Calu3 (cell line): Measurements from ENCODE around the gene PKM. TPM values are rescaled to one million over a fixed set of nuclear protein-coding genes. Genes with fewer than 3 reads are reported as not detected.

Experiments
- BruUV-seq: library from RNA; stranded (reverse); fragments of 400-500 nt; replicated peaks from 2 replicates; lab custom pipeline; 2021; lab: Mats Ljungman, UMichigan
- CTCF ChIA-PET: fragments of 300-600 bp; sonication (Branson Sonifier 250); formaldehyde crosslinking; loops from one replicate; lab custom pipeline; 2022; ENCODE audit warnings: antibody characterized with exemption; lab: Charles Lee
- DNase-seq: peaks from one replicate; pipeline ENCODE4 v3.0.0; 2022
- H3K27ac Mint-ChIP-seq: one replicate; pipeline ENCODE4 v1.8.0; 2022; ENCODE audit warnings: mixed read lengths; ENCODE audit not compliant: unreplicated experiment
- H3K27me3 Mint-ChIP-seq: one replicate; pipeline ENCODE4 v1.8.0; 2022; ENCODE audit warnings: mixed read lengths; ENCODE audit not compliant: unreplicated experiment
- H3K36me3 Mint-ChIP-seq: one replicate; pipeline ENCODE4 v1.8.0; 2022; ENCODE audit warnings: mild to moderate bottlenecking, moderate library complexity, mixed read lengths; ENCODE audit not compliant: insufficient read depth, unreplicated experiment
- H3K4me1 Mint-ChIP-seq: one replicate; pipeline ENCODE4 v1.8.0; 2022; ENCODE audit warnings: mild to moderate bottlenecking, low read depth, mixed read lengths; ENCODE audit not compliant: unreplicated experiment
- H3K4me3 Mint-ChIP-seq: one replicate; pipeline ENCODE4 v1.8.0; 2022; ENCODE audit warnings: mild to moderate bottlenecking, low read depth, moderate library complexity, mixed read lengths; ENCODE audit not compliant: unreplicated experiment
- H3K9me3 Mint-ChIP-seq: one replicate; pipeline ENCODE4 v1.8.0; 2022; ENCODE audit warnings: low read depth, mixed read lengths; ENCODE audit not compliant: unreplicated experiment
- intact Hi-C: fragments of 100-400 bp; cut with micrococcal nuclease; formaldehyde crosslinking; loops from one replicate; pipeline ENCODE4 v1.10.0; 2022; ENCODE audit not compliant: unreplicated experiment
- total RNA-seq: library from RNA; stranded (reverse); gene quantifications from 2 replicates; pipeline ENCODE4 v1.2.3, GENCODE V29; 2022
- TF ChIP-seq, protein P1 (sequence below): fragments of 200-600 bp; IDR thresholded peaks from one replicate; pipeline ENCODE4 v1.8.0; 2022; ENCODE audit warnings: antibody characterized with exemption; ENCODE audit not compliant: unreplicated experiment

Gene PKM
- total RNA-seq, 1 experiment from 2014 or later, result 1,922 TPM

DNA sequence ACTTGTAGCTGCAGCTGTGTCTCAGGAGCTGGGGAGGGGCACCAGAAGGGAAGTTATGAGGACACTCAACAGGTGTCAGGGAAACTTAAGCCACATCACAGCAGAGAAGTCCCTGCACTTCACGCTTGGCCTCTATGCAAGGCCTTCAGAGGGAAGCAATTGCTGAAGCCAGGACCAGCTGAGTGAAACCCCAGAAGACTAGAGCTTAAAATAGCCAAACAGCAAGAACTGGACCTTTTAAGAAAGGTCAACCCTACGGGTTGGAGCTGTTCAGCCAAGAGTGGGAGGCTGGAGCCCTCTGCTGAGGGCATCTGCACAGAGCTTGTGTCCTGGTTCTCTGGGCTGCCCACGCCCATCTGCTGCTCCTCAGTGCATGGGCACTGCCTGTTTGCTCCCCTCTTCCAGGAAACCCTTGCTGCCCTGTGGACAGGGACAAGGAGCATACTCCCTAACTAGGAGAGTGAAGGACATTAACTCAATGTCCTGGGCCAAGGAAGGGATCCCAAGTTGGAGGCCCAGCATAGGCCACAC, 29.5 kb downstream of the PKM start:
- Mint-ChIP-seq H3K9me3 (no peaks in the 10 kb centered on the region), H3K4me1 (peaks cover 45% of the 10 kb centered on the region), H3K4me3 (no peak overlapping the region), H3K27me3 (no peaks in the 10 kb centered on the region), H3K27ac (peak overlapping the region; percentile 39), H3K36me3 (peaks cover 93% of the 10 kb centered on the region)
- TF ChIP-seq, protein P1, sequence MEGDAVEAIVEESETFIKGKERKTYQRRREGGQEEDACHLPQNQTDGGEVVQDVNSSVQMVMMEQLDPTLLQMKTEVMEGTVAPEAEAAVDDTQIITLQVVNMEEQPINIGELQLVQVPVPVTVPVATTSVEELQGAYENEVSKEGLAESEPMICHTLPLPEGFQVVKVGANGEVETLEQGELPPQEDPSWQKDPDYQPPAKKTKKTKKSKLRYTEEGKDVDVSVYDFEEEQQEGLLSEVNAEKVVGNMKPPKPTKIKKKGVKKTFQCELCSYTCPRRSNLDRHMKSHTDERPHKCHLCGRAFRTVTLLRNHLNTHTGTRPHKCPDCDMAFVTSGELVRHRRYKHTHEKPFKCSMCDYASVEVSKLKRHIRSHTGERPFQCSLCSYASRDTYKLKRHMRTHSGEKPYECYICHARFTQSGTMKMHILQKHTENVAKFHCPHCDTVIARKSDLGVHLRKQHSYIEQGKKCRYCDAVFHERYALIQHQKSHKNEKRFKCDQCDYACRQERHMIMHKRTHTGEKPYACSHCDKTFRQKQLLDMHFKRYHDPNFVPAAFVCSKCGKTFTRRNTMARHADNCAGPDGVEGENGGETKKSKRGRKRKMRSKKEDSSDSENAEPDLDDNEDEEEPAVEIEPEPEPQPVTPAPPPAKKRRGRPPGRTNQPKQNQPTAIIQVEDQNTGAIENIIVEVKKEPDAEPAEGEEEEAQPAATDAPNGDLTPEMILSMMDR, result no peak
- no TSS peak for BruUV-seq
- CTCF ChIA-PET, result interaction anchor here (0.7 kb wide), 1 partner anchor 9 kb away, joined by 3 read pairs; no protein-coding TSS in a partner anchor
- intact Hi-C loops, result no loop called here
- no peak for DNase-seq

DNA sequence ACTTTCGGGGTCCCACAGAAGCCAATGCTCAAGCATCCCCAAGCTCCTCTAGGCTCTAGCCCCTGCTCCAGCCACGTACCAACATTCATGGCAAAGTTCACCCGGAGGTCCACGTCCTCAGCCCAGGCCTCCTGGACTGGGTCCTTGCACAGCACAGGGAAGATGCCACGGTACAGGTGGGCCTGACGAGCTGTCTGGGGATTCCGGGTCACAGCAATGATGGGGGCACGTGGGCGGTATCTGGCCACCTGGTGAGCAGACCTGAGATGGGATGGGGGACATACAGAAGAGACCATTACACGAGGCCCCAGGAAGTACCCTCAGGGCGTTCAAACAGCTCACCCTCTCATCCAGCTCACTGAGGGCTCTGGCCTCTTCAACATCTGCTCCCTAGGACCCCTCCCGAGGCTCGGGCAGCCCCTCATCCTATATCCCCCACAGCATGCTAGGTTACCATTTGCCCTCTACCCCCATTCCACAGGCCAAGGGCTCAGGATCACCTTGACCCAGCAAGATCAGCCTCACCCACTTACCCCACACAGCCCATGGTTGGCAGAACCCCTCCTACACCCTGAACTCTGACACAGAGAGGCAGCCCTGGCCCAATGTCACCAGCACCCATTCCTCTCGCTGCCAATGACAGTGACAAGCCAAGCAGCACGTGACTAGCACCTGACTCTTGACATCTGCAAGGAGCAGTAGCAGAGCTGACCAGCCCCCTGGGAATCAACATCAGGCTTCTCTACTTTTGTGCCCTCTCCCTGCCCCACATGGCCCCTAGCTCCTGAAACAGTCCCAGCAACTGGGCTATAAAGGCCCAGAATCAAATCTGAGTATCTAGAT, 30.4 kb downstream of the PKM start:
- BruUV-seq, result no TSS peak
- Mint-ChIP-seq H3K4me1 (peaks cover 38% of the 10 kb centered on the region), H3K27ac (peak overlapping the region; percentile 39), H3K27me3 (no peaks in the 10 kb centered on the region), H3K4me3 (no peak overlapping the region), H3K9me3 (no peaks in the 10 kb centered on the region), H3K36me3 (peaks cover 93% of the 10 kb centered on the region)
- CTCF ChIA-PET, result interaction anchor here (0.6 to 2.5 kb wide), 5 partner anchors 10 to 140 kb away, joined by 3 to 10 read pairs (median 6); partner anchors contain the start of gene PKM
- intact Hi-C loops, result no loop called here
- TF ChIP-seq, protein P1, result no peak
- DNase-seq, result no peak

DNA sequence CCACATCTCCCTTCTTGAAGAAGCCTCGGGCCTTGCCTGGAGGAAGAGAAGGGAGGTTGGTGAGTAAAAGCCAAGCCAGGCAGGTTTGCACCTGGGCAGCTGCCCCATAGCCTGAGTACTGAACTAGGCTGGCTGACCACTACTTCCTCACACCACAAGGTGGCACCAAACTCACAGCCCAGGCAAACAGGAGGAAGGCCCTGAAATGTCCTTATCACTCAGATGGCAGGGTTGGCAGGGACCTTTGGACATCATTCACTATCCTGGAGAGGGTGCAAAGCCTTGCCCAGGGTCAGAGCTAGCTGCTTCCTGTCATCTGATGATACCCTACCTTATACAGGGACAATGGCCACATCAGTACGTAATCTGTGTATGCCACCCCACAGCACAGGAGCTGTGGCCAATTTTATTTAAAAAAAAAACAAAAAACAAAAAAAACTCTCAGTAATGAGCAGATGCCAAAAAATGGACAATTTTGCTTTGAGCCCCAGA, 31.2 kb downstream of the PKM start:
- Mint-ChIP-seq H3K4me3 (no peak overlapping the region), H3K36me3 (peaks cover 84% of the 10 kb centered on the region), H3K27me3 (no peaks in the 10 kb centered on the region), H3K4me1 (peaks cover 38% of the 10 kb centered on the region), H3K27ac (no peak overlapping the region), H3K9me3 (no peaks in the 10 kb centered on the region)
- no TSS peak for BruUV-seq
- intact Hi-C loops, result loop anchor here (2.0 kb wide), 1 partner anchor 87 kb away; no protein-coding TSS in a partner anchor
- TF ChIP-seq, protein P1, result peak; percentile 93
- peak; percentile 88 for DNase-seq
- CTCF ChIA-PET, result interaction anchor here (0.6 to 2.5 kb wide), 4 partner anchors 22 to 141 kb away, joined by 3 to 10 read pairs (median 7); partner anchors contain the start of gene PKM

DNA sequence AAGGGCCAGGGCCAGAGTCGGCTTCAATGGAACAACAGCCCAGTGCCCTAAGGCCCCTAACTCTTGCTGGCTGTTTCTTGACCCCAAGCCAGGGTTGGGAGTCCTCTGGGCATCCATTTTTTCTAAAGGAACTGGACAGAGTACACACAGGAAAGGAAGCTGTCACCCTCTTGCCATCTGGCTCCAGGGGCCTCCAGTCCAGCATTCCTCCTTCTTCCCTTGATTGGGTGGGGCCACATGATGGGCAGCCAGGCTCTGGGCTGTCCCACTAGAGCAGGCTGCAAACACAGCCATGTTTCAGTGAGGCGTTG, 31.8 kb downstream of the PKM start:
- no peak for DNase-seq
- TF ChIP-seq, protein P1, result no peak
- no peaks in the 10 kb centered on the region for H3K9me3 Mint-ChIP-seq
- TSS peak; percentile 100 for BruUV-seq
- peaks cover 79% of the 10 kb centered on the region for H3K36me3 Mint-ChIP-seq
- no peaks in the 10 kb centered on the region for H3K27me3 Mint-ChIP-seq
- no peak overlapping the region for H3K4me3 Mint-ChIP-seq
- intact Hi-C loops, result loop anchor here (2.0 kb wide), 1 partner anchor 88 kb away; no protein-coding TSS in a partner anchor
- peaks cover 38% of the 10 kb centered on the region for H3K4me1 Mint-ChIP-seq
- H3K27ac Mint-ChIP-seq, result peak overlapping the region; percentile 72
- CTCF ChIA-PET, result interaction anchor here (0.7 to 2.5 kb wide), 4 partner anchors 23 to 33 kb away, joined by 4 to 10 read pairs (median 7); partner anchors contain the start of gene PKM
